Activated naive CD8-positive, alpha-beta T cell treated with anti-CD3 and anti-CD28 coated beads, Interleukin-2, amount 50 U/mL, for 24 hours (primary cell): ENCODE data around the gene IQUB.
"Not testable (repeated sequence)": the region's sequence is repeated elsewhere in the genome, so short reads cannot be mapped to it uniquely, and the experiment has no call there.

ENCODE experiments used
- ATAC-seq: fragments of 150-1000 bp; cut with Tn5 transposase; one replicate; pipeline ENCODE4 v1.10.0; 2021
- DNase-seq: peaks from one replicate; pipeline ENCODE4 v3.0.0; 2021
- H3K27ac Mint-ChIP-seq: one replicate; pipeline ENCODE4 v1.8.0; 2021; ENCODE audit warnings: mild to moderate bottlenecking, mixed read lengths
- H3K27me3 Mint-ChIP-seq: one replicate; pipeline ENCODE4 v1.8.0; 2021; ENCODE audit warnings: mixed read lengths
- H3K36me3 Mint-ChIP-seq: one replicate; pipeline ENCODE4 v1.8.0; 2021; ENCODE audit warnings: low read depth, mixed read lengths
- H3K4me1 Mint-ChIP-seq: one replicate; pipeline ENCODE4 v1.8.0; 2021; ENCODE audit warnings: mixed read lengths
- H3K4me3 Mint-ChIP-seq: one replicate; pipeline ENCODE4 v1.8.0; 2021; ENCODE audit warnings: mild to moderate bottlenecking, moderate library complexity, mixed read lengths
- H3K9me3 Mint-ChIP-seq: one replicate; pipeline ENCODE4 v1.8.0; 2021; ENCODE audit warnings: mixed read lengths

The IQUB gene

DNA sequence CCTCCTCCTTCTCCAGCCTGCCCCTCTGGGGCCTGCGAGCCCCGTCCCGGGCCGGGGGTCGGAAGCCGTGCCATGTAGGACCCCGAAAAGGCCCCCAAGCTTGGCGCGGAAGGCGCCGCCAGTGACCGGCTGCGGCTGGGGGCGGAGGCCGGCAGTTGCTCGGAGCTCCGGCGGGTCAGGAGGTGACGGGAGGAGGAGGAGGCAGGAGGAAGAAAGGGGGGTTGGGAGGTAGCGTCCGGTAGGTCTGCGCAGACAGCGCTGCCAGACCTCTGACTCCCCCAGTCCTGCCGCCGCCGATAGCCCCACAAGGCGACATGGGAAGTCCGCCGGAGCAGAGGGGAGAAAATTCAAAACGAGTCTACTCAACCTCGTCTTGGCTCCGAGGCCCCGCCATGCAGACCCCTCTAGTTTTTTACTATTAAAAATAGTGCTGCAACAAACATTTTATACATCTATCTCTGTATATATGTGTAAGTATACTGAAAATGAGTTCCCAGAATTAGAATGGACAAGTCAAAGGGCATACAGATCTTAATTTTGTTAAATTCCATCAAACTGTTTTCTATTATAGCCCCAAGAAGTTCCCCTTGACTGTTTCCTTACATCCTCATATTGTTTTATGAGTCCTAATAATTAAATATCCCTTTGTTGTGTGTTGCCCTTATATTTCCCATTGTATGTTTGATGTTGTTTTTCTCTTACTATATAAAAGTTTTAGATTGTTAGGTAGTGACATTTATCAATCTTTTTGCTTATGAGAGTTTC is 1.4 kb downstream of the IQUB start:
- Mint-ChIP-seq H3K27me3 (peaks cover 19% of the 10 kb centered on the region), H3K4me3 (peak overlapping the region; percentile 27), H3K4me1 (peaks cover 19% of the 10 kb centered on the region)
- ATAC-seq (peak; percentile 44), DNase-seq (peak; percentile 27)
- not testable (repeated sequence) for H3K27ac Mint-ChIP-seq, H3K9me3 Mint-ChIP-seq, H3K36me3 Mint-ChIP-seq

DNA sequence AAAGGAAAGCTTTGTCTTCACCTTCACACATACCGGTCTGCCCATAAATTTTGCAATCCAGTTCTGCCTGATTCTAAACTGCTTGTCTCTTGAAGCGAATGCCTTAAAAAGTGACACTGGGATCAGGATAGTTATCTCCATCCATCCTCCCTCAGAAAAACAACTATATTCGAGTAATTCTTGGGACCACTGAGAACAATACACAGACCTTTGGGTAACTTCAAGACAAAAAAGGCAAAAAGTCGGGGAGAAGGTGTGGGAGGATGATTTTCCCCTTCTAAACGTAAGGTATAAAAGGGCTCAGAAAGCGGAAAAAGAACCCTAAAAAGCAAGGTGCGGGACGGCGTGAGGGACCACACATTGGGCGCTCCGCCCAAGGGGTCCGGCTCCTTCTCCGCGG is 2.1 kb downstream of the IQUB start:
- not testable (repeated sequence) for H3K36me3 Mint-ChIP-seq, DNase-seq, H3K9me3 Mint-ChIP-seq, H3K27ac Mint-ChIP-seq
- H3K4me3 Mint-ChIP-seq = peak overlapping the region; percentile 67
- ATAC-seq = peak; percentile 8
- H3K27me3 Mint-ChIP-seq = peaks cover 19% of the 10 kb centered on the region
- H3K4me1 Mint-ChIP-seq = peaks cover 19% of the 10 kb centered on the region

DNA sequence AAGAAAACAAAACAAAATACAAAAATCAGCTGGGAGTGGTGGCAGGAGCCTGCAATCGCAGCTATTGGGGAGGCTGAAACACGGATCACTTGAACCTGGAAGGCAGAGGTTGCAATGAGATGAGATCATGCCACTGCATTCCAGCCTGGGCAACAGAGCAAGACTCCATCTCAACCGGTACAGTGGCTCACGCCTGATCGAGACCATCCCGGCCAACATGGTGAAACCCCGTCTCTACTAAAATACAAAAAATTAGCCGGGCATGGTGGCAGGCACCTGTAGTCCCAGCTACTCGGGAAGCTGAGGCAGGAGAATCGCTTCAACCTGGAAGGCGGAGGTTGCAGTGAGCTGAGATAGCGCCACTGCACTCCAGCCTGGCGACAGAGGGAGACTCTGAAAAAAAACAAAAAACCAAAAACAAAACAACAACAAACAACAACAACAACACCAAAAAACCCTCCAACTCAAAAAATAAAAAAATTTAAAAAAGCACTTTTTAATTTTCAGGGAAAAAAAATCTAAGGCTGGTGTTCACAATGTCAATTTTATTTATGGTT is 4.3 kb downstream of the IQUB start:
- H3K27me3 Mint-ChIP-seq = peaks cover 24% of the 10 kb centered on the region
- not testable (repeated sequence) for H3K4me3 Mint-ChIP-seq, ATAC-seq, H3K9me3 Mint-ChIP-seq, H3K27ac Mint-ChIP-seq, DNase-seq, H3K36me3 Mint-ChIP-seq
- peaks cover 17% of the 10 kb centered on the region for H3K4me1 Mint-ChIP-seq

DNA sequence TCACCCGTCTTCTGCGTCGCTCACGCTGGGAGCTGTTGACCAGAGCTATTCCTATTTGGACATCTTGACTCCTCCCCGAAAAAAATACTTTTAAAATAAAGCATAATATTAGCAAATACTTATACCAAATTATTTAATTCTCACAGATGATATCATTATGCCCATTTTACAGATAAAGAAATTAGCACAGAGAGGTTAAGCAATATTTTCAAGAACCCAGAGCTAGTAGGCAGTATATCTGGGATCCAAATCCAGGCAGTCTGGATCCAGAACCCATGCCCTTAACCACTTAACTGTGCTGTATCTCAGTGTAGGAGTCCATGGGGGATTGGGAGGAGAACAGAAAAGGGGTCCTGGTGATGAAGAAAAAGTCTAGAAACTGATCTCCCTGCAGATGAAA is 6.1 kb downstream of the IQUB start:
- Mint-ChIP-seq H3K9me3 (no peaks in the 10 kb centered on the region), H3K4me3 (no peak overlapping the region), H3K4me1 (peaks cover 5% of the 10 kb centered on the region), H3K36me3 (no peaks in the 10 kb centered on the region), H3K27me3 (peaks cover 19% of the 10 kb centered on the region), H3K27ac (no peak overlapping the region)
- DNase-seq (no peak), ATAC-seq (no peak)

DNA sequence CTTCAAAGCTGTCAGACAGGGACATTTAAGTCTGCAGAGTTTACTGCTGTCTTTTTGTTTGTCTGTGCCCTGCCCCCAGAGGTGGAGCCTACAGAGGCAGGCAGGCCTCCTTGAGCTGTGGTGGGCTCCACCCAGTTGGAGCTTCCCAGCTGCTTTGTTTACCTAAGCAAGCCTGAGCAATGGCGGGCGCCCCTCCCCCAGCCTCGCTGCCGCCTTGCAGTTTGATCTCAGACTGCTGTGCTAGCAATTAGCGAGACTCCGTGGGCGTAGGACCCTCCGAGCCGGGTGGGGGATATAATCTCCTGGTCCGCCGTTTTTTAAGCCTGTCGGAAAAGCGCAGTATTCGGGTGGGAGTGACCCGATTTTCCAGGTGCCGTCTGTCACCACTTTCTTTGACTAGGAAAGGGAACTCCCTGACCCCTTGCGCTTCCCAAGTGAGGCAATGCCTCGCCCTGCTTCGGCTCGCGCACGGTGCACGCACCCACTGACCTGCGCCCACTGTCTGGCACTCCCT is 6.6 kb downstream of the IQUB start:
- H3K4me3 Mint-ChIP-seq, H3K4me1 Mint-ChIP-seq, H3K9me3 Mint-ChIP-seq, DNase-seq, H3K27ac Mint-ChIP-seq, ATAC-seq, H3K36me3 Mint-ChIP-seq: not testable (repeated sequence)
- peaks cover 15% of the 10 kb centered on the region for H3K27me3 Mint-ChIP-seq

DNA sequence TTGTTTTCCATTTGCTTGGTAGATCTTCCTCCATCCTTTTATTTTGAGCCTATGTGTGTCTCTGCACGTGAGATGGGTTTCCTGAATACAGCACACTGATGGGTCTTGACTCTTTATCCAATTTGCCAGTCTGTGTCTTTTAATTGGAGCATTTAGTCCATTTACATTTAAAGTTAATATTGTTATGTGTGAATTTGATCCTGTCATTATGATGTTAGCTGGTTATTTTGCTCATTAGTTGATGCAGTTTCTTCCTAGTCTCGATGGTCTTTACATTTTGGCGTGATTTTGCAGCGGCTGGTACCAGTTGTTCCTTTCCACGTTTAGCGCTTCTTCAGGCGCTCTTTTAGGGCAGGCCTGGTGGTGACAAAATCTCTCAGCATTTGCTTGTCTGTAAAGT is 7.9 kb downstream of the IQUB start:
- not testable (repeated sequence) for H3K9me3 Mint-ChIP-seq, ATAC-seq, H3K27me3 Mint-ChIP-seq, H3K27ac Mint-ChIP-seq, DNase-seq, H3K4me3 Mint-ChIP-seq, H3K36me3 Mint-ChIP-seq, H3K4me1 Mint-ChIP-seq

DNA sequence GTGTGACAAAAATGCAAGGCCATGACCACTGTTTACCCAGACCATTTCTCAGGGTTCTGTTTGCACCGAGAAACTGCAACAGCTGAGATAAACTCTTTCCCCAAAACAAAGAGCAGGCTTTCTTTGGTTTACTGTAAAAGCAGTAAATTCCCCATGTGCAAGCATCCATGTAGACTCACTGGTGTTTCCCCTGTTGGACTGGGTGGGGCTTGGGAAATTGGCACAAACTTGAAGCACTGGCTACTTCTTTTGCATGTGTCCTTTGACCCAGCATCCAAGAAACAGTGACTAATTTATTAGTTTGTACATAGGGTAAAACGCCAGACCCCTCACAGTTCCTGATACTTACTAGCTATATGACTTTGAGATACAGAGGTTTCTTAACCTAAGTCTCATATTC is 12.3 kb downstream of the IQUB start:
- ATAC-seq = no peak
- Mint-ChIP-seq H3K36me3 (no peaks in the 10 kb centered on the region), H3K9me3 (no peaks in the 10 kb centered on the region), H3K27me3 (peaks cover 9% of the 10 kb centered on the region), H3K27ac (no peak overlapping the region), H3K4me1 (no peaks in the 10 kb centered on the region), H3K4me3 (no peak overlapping the region)
- no peak for DNase-seq

DNA sequence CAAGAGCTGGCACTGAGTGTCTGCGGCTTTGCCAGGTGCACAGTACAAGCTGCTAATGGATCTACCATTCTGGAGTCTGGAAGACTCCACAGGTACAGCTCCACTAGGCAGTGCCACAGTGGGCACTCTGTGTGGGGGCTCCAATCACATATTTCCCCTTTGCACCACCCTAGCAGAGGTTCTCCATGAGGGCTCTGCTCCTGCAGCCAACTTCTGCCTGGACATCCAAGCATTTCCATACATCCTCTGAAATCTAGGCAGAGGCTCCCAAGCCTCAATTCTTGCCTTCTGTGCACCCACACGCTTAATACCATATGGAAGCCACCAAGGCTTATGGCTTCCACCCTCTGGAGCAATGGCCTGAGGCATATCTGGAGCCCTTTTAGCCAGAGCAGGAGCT is 29.2 kb downstream of the IQUB start:
- ATAC-seq (no peak), DNase-seq (no peak)
- Mint-ChIP-seq H3K27ac (no peak overlapping the region), H3K4me3 (no peak overlapping the region), H3K27me3 (peaks cover 12% of the 10 kb centered on the region), H3K9me3 (peaks cover 13% of the 10 kb centered on the region), H3K4me1 (no peaks in the 10 kb centered on the region), H3K36me3 (no peaks in the 10 kb centered on the region)

DNA sequence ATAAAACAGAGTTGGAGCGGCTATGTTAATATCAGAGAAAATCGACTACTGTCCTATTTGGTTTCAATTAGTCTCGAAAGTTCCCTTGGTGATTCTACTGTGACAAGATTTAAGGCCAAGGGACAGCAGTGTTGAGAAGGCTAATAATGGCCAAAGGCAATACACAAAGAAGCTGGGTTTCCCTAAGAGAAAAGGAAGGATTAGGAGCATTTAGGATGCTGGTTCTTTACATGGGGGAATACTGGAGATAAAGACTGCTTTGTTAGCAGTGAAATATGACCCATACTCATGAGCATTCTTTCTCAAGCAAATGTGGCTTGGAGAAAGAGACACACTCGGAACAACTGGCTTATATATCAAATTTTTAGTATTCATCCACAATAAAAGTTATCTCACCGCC is 32.2 kb downstream of the IQUB start:
- Mint-ChIP-seq H3K9me3 (peaks cover 13% of the 10 kb centered on the region), H3K36me3 (no peaks in the 10 kb centered on the region), H3K4me3 (no peak overlapping the region), H3K4me1 (no peaks in the 10 kb centered on the region), H3K27me3 (peaks cover 19% of the 10 kb centered on the region), H3K27ac (no peak overlapping the region)
- ATAC-seq (no peak), DNase-seq (no peak)

DNA sequence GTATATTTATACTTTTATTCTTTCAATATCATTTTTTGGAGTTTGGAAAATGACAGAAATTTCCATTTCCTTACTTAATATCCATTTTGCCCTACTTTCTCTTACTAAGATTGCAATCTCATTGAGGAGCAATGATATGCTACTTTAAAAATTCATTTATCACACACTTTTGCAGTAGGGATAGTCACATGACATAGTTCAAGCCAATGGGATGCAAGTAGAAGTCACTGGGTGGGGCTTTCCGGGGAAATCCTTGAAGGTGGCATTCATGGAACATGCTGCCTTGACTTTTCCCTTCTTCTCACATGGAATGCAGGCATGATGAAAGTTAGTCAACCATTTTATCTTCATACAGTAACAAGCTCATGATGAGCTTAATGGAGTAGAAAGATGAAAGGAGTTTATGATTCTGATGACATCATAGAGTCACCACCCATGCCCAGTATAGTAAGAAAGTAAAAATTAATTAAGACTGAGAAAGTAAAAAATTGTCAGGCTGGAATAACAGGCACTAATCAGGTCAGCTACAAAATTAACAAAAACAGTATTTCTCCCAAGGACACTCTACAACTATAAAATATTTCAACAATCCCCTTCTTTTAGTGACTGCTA is 33.4 kb downstream of the IQUB start:
- peaks cover 19% of the 10 kb centered on the region for H3K27me3 Mint-ChIP-seq
- no peaks in the 10 kb centered on the region for H3K4me1 Mint-ChIP-seq
- DNase-seq (no peak), ATAC-seq (no peak)
- H3K27ac Mint-ChIP-seq = no peak overlapping the region
- no peaks in the 10 kb centered on the region for H3K36me3 Mint-ChIP-seq
- H3K4me3 Mint-ChIP-seq = no peak overlapping the region
- peaks cover 10% of the 10 kb centered on the region for H3K9me3 Mint-ChIP-seq

DNA sequence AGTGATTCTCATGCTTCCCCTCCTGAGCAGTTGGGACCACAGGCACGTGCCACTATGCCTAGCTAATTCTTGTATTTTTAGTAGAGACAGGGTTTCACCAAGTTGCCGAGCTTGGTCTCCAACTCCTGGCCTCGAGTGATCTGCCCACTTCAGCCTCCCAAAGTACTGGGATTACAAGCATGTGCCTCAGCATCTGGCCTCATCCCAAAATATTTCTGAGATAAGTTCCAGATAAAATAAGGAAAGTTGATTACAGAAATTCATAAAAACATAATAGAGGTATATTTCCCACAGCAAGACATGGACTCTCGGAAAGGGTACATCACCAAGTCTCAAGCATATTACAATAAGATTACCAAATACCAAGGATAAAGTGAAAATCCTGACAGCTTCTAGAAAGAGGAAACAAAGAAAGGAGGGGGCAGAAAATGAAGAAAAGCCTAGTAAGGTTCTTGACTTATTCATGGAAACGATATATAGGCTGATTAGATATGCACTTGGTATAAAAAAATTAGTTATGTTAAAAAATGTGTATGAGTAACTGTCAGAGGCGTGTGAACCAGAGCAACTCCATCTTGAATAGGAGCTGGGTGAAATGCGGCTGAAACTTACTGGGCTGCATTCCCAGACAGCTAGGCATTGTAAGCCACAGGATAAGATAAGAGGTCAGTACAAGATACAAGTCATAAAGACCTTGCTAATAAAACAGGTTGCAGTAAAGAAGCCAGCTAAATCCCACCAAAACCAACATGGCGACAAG is 35.0 kb downstream of the IQUB start:
- Mint-ChIP-seq H3K9me3 (peaks cover 1% of the 10 kb centered on the region), H3K36me3 (no peaks in the 10 kb centered on the region), H3K27ac (no peak overlapping the region), H3K4me1 (no peaks in the 10 kb centered on the region), H3K27me3 (peaks cover 21% of the 10 kb centered on the region), H3K4me3 (no peak overlapping the region)
- ATAC-seq (no peak), DNase-seq (no peak)

DNA sequence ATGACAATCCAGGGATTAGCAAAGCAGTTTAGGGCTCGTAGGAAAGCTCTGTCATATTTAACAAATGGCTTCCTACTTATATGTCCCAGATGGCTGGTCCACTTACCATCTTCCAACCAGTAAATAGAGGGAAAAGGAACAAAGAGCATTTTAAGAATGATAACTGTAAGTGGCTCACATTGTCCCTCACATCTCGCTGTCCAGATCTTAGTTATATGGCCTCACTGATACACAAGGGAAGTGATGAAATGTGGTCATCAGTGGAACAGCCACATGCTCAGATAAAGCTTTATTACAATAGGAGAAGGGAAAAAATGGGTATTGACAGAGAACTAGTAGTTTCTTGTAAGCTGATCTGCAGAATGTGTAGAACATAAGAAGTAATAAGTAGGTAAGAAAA is 35.8 kb downstream of the IQUB start:
- no peak for DNase-seq

DNA sequence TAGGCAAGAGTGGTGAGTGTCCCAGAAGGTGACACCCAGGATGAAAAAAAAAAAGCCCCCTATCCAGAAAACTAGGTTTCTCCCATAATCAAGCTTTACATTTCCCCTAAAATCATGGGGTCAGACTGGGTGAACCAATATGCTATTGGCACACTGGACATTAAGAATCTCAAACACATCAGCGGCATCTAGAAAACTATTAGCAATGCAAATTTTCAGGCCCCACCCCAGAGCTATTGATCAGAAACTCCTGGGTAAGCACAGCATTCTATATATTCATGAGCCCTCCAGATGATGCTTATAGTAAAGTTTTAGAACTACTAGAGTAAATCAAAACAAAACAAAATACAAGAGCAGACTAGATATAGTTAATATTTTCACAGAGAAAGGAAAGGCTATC is 36.4 kb downstream of the IQUB start:
- H3K27ac Mint-ChIP-seq = no peak overlapping the region
- no peak overlapping the region for H3K4me3 Mint-ChIP-seq
- ATAC-seq = no peak
- H3K4me1 Mint-ChIP-seq = no peaks in the 10 kb centered on the region
- H3K36me3 Mint-ChIP-seq = no peaks in the 10 kb centered on the region
- peaks cover 20% of the 10 kb centered on the region for H3K27me3 Mint-ChIP-seq
- DNase-seq = no peak
- no peaks in the 10 kb centered on the region for H3K9me3 Mint-ChIP-seq

More for the DNA sequence above, 35.8 kb downstream of the IQUB start:
- no peak overlapping the region for H3K27ac Mint-ChIP-seq
- no peaks in the 10 kb centered on the region for H3K9me3 Mint-ChIP-seq
- ATAC-seq = no peak
- H3K27me3 Mint-ChIP-seq = peaks cover 21% of the 10 kb centered on the region
- H3K4me3 Mint-ChIP-seq = no peak overlapping the region
- no peaks in the 10 kb centered on the region for H3K4me1 Mint-ChIP-seq
- H3K36me3 Mint-ChIP-seq = no peaks in the 10 kb centered on the region

DNA sequence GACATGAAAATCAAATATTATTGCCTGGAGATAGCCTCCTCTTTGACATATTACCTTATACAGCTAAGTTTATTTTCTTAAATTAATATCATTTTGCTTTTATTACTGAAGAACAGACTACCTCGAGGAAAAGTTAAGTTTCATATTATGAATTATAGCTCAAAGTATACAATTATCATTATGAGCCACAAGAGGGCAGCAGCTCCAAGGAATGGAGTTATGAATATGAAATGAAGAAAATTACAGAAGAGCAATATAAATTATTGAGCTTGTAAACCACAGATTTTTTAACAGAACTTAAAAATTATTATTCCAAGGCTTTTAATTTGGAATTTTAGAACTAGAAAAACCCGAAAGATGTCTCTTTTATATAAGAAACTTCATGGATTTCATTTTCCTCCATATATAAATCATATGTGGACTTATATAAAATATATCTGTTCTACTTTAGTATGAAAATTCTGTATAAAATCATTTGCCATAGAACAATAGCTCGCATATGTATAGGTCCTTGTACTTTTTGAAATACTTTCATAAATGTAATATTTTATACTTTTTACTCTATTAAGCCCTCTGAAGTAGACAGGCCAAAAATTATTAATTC is 40.1 kb downstream of the IQUB start:
- Mint-ChIP-seq H3K36me3 (no peaks in the 10 kb centered on the region), H3K9me3 (no peaks in the 10 kb centered on the region), H3K4me1 (no peaks in the 10 kb centered on the region), H3K4me3 (no peak overlapping the region), H3K27me3 (peaks cover 14% of the 10 kb centered on the region), H3K27ac (no peak overlapping the region)
- ATAC-seq (no peak), DNase-seq (peak; percentile 8)
